Psoas muscle (tissue), 8 donors: ENCODE measurements around the gene CYP2U1. TPM values are rescaled to one million over a fixed set of nuclear protein-coding genes. Genes with fewer than 3 reads are reported as not detected.

ENCODE experiments used
- ATAC-seq, 4 donors: fragments of 200-7000 bp; cut with Tn5 transposase; one replicate each; pipeline ENCODE4 v1.9.1; 2020; ENCODE audit warnings: moderate library complexity in 3 of 4, mild to moderate bottlenecking in 2 of 4
- DNase-seq, 2 donors: peaks; one replicate each; pipeline ENCODE4 v3.0.0-alpha.2; 2020
- H3K27ac ChIP-seq: fragments of 200-600 bp; one replicate; pipeline ENCODE4 v1.8.0; 2022
- H3K27me3 ChIP-seq, 3 donors: fragments of 200-600 bp in 1 of 3; one replicate each; pipeline versions ENCODE4 v1.6.1 to v1.8.0; 2013 to 2022; ENCODE audit warnings: low read length in 2 of 3, mild to moderate bottlenecking in 2 of 3, moderate library complexity in 1 of 3; ENCODE audit not compliant: insufficient read depth in 3 of 3
- H3K36me3 ChIP-seq, 2 donors: fragments of 200-600 bp in 1 of 2; one replicate each; pipeline versions ENCODE4 v1.6.1 to v1.8.0; 2013 to 2022; ENCODE audit warnings: low read depth in 1 of 2, mild to moderate bottlenecking in 1 of 2, moderate library complexity in 1 of 2; ENCODE audit not compliant: insufficient read depth in 1 of 2
- H3K4me1 ChIP-seq: fragments of 200-600 bp; one replicate; pipeline ENCODE4 v1.8.0; 2022
- H3K4me3 ChIP-seq: fragments of 200-600 bp; one replicate; pipeline ENCODE4 v1.8.0; 2022; ENCODE audit warnings: mild to moderate bottlenecking
- H3K9me3 ChIP-seq: fragments of 200-600 bp; one replicate; pipeline ENCODE4 v1.8.0; 2022
- CTCF ChIP-seq: fragments of 200-600 bp; IDR thresholded peaks from one replicate; pipeline ENCODE4 v1.8.0; 2022; ENCODE audit warnings: antibody characterized with exemption
- WGBS, 3 donors: extraction: QIAGEN DNeasy Blood & Tissue Kit; methylation state at CpG; one replicate each; pipeline versions ENCODE4 v1.1.6 to v1.1.7; 2013; 5-methylcytosine and 5-hydroxymethylcytosine counted together
- intact Hi-C, 2 donors: fragments of 100-400 bp; cut with DNase I; formaldehyde crosslinking; loops; one replicate each; pipeline versions ENCODE4 v1.11.0 to v1.14.2; 2022
- polyA plus RNA-seq, 3 donors: library from polyadenylated mRNA; stranded (reverse); fragments of 200-250 nt; gene quantifications; one replicate each; pipeline ENCODE4 v1.2.3, GENCODE V29; 2013
- total RNA-seq, 4 donors: library from RNA; stranded (reverse); fragmentation: NEBNext Ultra II Directional in 2 of 4; extraction: Animal tissue kit (Norgen Biotek cat#: 25700) in 2 of 4; gene quantifications; one replicate each; pipeline versions ENCODE4 v1.2.1 to v1.2.4, GENCODE V29; 2021 to 2023
- donor health status: healthy with polysubstance abuse.
- donor health status: DM: no; HTN: no; CAD: no; lungs with moderate emphysema.
- donor health status: Bipolar disorder and iron deficiency.
- donor health status: healthy.
- donor health status: DM: yes; HTN: yes; CAD: no.
- donor health status: DM: no; HTN: no; CAD: no.
- donor health status: DM: no; HTN: no; CAD: no.
- donor health status: DM: yes; HTN: yes; CAD: no.

Gene CYP2U1
- total and polyA plus RNA-seq, 7 donors = 0.95 to 4.5 (median 3.5) TPM

GRCh38 chr4:107896646-107897045 is 34.7 kb upstream of the CYP2U1 start:
- 53 to 70% (median 65%) methylated on average over 1 of the region's 1 CpG for WGBS, 3 donors
- Histone ChIP-seq H3K4me3 (no peak overlapping the region), H3K27me3 (no peaks in the 10 kb centered on the region), H3K27ac (no peak overlapping the region), H3K4me1 (peaks cover 11% of the 10 kb centered on the region), H3K9me3 (no peaks in the 10 kb centered on the region), H3K36me3 (no peaks in the 10 kb centered on the region)
- DNase-seq = no peak
- no peak for ATAC-seq
- no peak for TF ChIP-seq CTCF
- intact Hi-C loops = loop anchor here in 1 of 2 donors (10.0 kb wide), 1 partner anchor 72 kb away; the partner anchor contains the start of gene SGMS2

- no peaks in the 10 kb centered on the region for H3K27me3 ChIP-seq
- no peaks in the 10 kb centered on the region for H3K36me3 ChIP-seq
- DNase-seq = no peak
- no peak for TF ChIP-seq CTCF
- intact Hi-C loops = loop anchor here in 1 of 2 donors (10.0 kb wide), 1 partner anchor 73 kb away; the partner anchor contains the start of gene SGMS2
- H3K9me3 ChIP-seq = no peaks in the 10 kb centered on the region
- peaks cover 17% of the 10 kb centered on the region for H3K4me1 ChIP-seq
- no peak for ATAC-seq
- no peak overlapping the region for H3K27ac ChIP-seq
- H3K4me3 ChIP-seq = no peak overlapping the region
These were observed 33.5 kb upstream of the CYP2U1 start for GRCh38 chr4:107897823-107898222.

- DNase-seq (no peak), ATAC-seq (no peak)
- Histone ChIP-seq H3K27me3 (no peaks in the 10 kb centered on the region), H3K36me3 (peaks cover 0 to 3% of the 10 kb centered on the region in 2 donors), H3K9me3 (no peaks in the 10 kb centered on the region), H3K4me3 (no peak overlapping the region), H3K4me1 (peaks cover 19% of the 10 kb centered on the region), H3K27ac (no peak overlapping the region)
- intact Hi-C loops = no loop called here
- WGBS, 3 donors = 60 to 74% (median 69%) methylated on average over 4 of the region's 4 CpGs
- no peak for TF ChIP-seq CTCF
These were observed 31.3 kb upstream of the CYP2U1 start for GRCh38 chr4:107900067-107900466.

- intact Hi-C loops = no loop called here
- ATAC-seq = no peak
- peaks cover 19% of the 10 kb centered on the region for H3K4me1 ChIP-seq
These were observed 30.8 kb upstream of the CYP2U1 start for GRCh38 chr4:107900508-107900907.

More at GRCh38 chr4:107900508-107900907, 30.8 kb upstream of the CYP2U1 start:
- WGBS, 3 donors = 91 to 94% (median 94%) methylated on average over 3 of the region's 3 CpGs
- H3K9me3 ChIP-seq = no peaks in the 10 kb centered on the region
- H3K36me3 ChIP-seq = peaks cover 0 to 3% of the 10 kb centered on the region in 2 donors
- no peak for TF ChIP-seq CTCF
- no peak for DNase-seq
- H3K27me3 ChIP-seq = no peaks in the 10 kb centered on the region
- no peak overlapping the region for H3K27ac ChIP-seq
- no peak overlapping the region for H3K4me3 ChIP-seq
